OCI-M2 (cell line): Measurements from ENCODE around the gene ADARB2.
"Not testable (repeated sequence)": the region's sequence is repeated elsewhere in the genome, so short reads cannot be mapped to it uniquely, and the experiment has no call there.

ENCODE experiments used
- DNase-seq: peaks from one replicate; lab custom pipeline; 2025; ENCODE audit not compliant: unreplicated experiment; lab: John Stamatoyannopoulos, UW

Gene ADARB2

DNA sequence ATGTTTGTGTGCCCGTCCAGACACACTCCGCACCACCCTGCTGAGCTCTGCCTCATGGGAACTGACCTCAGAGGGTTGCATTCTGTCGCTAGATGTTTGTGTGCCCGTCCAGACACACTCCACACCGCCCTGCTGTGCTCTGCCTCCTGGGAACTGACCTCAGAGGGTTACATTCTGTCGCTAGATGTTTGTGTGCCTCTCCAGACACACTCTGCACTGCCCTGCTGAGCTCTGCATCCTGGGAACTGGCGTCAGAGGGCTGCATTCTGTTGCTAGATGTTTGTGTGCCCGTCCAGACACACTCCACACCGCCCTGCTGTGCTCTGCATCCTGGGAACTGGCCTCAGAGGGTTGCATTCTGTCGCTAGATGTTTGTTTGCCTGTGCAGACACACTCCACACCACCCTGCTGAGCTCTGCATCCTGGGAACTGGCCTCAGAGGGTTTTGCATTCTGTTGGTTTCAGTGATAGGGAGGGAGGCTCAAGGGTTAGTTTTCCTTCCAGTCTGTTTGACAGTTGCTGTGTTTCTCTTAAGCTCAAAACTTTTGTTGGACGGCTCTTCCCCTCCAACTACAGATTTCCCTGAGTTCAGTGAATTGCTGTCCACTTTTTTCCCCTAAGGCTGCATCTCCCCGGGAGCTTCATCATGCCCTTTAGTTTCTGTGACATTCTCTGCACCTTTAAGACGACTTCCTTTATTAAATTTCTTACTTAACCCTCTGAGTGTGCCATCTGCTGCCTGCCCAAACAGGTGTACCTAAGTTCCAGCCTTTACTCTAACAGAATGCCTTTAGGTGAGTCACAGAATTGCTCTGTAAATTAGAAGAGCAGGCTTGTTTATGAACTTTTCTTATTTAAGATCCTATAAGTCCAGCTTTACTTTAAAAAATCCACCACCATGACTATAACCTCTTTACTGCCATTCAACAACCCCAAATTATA is 119.7 kb downstream of the ADARB2 start:
- not testable (repeated sequence) for DNase-seq

- DNase-seq, result not testable (repeated sequence)
Observed at GRCh38 chr10:1616701-1617100, 120.6 kb downstream of the ADARB2 start.

DNA sequence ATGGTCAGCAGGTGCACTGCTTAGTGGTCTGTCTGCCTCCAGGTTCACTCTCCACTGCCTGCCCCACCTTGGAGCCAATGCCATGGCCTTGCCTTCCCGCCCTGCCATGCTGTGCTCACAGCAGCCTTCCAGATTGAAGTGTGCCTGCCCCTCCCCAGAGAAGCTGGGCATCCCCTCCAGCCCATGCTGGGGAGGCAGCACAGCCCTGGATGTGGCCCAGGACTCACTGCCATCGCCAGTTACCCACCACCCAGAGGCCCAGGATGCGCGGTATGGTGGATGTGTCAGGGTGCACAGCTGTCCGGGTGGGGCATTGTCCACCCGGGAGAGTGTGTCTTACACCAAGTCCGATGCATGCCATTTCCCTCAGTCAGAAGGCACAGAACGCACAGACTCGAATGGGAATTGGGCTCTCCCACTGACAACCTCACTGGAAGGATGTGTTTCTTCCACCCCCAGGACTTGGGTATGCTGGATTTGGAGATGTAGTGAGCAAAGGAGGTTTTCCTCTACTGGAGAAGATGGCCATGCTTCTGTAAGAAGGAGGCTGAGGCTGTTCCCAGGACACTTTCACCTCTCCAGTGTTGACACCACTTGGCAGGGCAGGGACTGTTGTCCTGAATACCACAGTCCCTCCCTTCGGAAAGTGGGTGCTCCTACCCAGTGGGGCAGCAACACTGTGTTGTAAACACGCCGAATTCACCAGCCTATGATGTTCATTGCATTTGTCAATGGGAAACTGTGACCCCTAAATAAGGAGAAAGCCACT is 122.0 kb downstream of the ADARB2 start:
- no peak for DNase-seq

- DNase-seq, result no peak
Observed at GRCh38 chr10:1613511-1613910, 123.8 kb downstream of the ADARB2 start.

GRCh38 chr10:1612908-1613307 is 124.4 kb downstream of the ADARB2 start:
- DNase-seq, result no peak

GRCh38 chr10:1611936-1612550 is 125.3 kb downstream of the ADARB2 start:
- no peak for DNase-seq

DNA sequence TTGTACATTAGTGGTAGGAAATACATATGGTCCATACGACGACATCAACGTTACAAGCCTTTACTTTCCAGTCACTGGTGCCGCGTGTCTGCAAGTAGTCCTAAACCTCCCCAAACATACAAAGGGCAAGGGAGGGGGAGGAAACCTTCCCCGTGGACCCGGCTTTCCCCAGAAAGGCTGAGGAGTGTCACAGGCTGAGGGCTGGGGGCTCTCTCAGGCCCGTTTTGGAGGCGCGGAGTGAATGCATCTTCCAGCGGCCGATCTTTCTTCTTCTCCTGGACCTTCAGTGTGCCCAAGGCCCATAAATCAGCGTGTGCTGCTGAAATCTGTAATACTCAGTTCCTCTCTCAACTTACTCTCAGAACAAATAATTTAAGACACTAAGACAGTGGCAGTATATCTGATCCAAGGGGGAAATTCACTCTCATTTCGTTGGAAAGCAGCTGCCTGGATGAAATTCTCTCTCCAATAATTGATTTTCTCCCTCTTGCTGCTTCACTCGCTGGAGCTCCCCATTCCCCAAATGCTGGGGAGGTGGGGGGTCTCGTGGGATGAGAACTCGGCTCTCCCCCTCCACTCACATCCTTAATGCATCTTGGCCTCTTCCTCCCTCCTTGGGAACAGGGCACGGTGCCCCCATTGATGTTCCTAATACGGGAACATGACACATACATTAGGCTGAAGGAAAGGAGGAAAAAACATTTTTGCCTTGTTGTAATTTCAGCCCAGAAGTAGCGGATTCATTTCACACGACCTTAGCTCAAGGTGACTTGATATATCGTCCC is 126.1 kb downstream of the ADARB2 start:
- no peak for DNase-seq

DNA sequence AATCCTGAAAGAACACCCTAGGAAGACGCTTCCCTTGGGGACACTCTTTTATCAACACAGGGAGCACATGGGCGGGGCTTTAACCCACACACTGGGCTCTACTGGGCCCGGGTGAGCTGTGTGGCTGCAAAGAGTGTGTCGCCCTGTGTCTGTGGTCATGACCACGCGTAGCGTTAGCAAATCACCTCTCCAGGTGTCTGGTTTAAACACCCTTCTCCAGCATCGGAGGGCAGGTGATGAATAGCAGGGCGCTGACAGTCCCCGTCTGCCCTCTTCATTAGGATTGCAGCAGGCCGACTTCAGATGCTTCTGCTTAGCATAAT is 127.7 kb downstream of the ADARB2 start:
- DNase-seq, result no peak

GRCh38 chr10:1608851-1609647 is 128.3 kb downstream of the ADARB2 start:
- DNase-seq, result no peak

GRCh38 chr10:1608408-1608807 is 128.9 kb downstream of the ADARB2 start:
- no peak for DNase-seq

- DNase-seq, result no peak
Observed at GRCh38 chr10:1607466-1607865, 129.9 kb downstream of the ADARB2 start.

DNA sequence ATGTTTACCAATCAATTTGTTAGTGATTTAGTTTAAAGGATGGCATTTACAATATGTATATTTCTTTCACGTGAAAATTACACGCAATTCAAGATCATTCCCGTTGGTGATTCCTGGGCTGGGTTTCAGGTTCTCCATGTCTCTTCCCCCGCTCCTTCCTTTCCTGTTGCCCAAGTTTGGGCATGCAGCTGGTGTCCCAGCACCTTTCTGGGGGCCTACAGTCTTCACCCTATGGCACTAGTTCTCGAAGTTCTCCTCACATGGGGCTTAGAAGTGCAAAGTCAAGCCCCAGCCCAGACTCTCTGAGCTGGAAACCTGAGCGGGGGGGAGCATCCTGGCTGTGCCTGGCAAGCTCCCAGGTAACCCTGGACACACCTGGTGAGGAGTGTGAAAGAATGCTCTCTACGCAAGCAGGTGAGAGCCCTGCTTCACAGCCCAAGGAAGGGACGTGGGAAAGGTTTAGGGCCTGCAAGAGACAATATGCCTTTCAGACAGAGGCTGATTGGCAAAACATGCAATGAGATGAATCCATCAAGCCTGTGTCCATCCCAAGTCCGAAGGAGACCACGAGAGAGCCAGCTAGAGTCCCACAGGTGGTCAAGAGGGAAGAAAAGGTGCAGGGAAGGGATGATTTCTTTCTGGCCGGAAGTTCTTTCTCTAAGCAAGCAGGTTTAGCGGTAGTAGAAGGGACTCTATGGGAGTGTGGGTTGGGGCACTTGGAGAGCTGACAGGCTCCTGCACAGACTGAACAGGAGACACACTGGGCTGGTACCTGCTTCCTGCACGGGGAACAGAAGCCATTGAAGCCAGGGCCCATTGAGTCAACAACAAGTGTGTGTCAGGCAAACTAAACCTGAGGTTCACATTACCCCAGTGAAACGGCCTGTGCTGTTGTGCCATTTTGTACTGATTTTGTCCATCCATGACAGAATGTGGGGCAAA is 131.1 kb downstream of the ADARB2 start:
- no peak for DNase-seq

- no peak for DNase-seq
Observed at GRCh38 chr10:1605121-1605520, 132.2 kb downstream of the ADARB2 start.

GRCh38 chr10:1604246-1604645 is 133.1 kb downstream of the ADARB2 start:
- DNase-seq, result no peak

- no peak for DNase-seq
Observed at GRCh38 chr10:1603181-1603580, 134.1 kb downstream of the ADARB2 start.

DNA sequence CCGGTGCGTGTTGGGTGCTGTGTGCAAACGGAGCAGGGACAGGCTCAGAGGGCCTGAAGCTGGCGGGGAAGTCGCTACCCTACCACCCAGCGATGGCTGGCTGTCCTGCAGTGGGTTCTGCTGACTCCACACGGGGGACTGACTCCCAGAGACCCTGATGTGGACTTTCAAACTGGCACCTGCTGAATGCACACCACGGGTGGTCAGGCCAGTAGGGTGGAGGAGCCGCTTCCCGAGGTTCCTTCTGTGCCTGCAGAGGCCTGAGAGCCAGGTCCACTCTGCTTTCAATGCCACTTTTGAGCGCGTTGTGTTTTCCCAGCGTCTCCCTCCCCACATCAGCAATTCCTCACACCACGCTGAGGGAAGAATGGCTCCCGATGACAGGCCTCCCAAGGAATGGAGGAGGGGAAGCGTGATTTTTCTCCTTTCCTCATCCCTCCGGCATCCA is 135.3 kb downstream of the ADARB2 start:
- DNase-seq, result no peak

DNA sequence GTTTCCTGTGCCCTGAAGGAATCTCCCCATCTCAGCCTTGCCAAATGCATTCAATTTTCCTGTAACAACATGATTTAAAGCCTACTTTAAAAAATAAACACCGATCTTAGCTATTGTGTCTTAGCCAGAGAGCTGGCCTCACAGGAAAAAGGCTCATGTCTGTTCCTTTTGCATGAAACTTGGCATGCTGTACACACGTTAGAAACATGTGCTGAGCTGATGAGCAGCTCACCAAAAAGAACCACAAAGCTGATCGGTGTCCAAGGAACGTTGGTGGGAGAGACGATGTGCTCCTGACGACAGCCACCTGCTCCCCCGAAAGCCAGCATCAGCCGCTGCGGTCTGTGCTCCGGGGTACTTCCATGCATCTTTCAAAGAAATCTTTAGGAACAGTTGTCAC is 135.9 kb downstream of the ADARB2 start:
- DNase-seq, result no peak

DNA sequence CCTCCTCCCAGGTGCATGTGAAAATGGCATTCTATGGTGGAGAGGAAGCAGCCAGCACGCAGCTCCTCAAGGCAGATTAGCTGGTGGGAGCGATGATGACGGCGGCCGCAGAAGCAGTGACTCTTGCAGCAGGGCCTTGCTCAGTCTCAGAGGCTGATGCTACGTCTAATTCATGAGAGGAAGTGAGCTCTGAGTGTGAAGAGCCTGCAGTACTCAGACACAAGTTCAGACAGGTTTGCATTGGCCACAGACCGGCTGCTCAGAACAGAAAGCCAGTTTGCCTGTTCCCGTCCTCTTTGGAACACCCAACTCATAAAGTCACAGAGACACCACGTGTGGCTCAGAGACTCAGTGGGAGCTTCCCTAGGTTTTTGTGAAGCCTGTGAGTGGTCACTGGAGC is 136.5 kb downstream of the ADARB2 start:
- no peak for DNase-seq
